Skin epidermis (tissue), 12 donors: ENCODE results near the gene XPNPEP1.

Source experiments
- H3K27ac ChIP-seq, 21 experiments: fragments of 200-600 bp; sonication (generic) in 11 of 21; one replicate each; pipeline ENCODE4 v1.5.0; 2020; ENCODE audit warnings: mild to moderate bottlenecking in 3 of 21, inconsistent platforms in 2 of 21, moderate library complexity in 2 of 21
- H3K4me3 ChIP-seq, 7 experiments: fragments of 200-600 bp; sonication (generic) in 2 of 7; one replicate each; pipeline ENCODE4 v1.5.0; 2020; ENCODE audit warnings: inconsistent platforms in 2 of 7, mild to moderate bottlenecking in 2 of 7, moderate library complexity in 1 of 7

Gene XPNPEP1

DNA sequence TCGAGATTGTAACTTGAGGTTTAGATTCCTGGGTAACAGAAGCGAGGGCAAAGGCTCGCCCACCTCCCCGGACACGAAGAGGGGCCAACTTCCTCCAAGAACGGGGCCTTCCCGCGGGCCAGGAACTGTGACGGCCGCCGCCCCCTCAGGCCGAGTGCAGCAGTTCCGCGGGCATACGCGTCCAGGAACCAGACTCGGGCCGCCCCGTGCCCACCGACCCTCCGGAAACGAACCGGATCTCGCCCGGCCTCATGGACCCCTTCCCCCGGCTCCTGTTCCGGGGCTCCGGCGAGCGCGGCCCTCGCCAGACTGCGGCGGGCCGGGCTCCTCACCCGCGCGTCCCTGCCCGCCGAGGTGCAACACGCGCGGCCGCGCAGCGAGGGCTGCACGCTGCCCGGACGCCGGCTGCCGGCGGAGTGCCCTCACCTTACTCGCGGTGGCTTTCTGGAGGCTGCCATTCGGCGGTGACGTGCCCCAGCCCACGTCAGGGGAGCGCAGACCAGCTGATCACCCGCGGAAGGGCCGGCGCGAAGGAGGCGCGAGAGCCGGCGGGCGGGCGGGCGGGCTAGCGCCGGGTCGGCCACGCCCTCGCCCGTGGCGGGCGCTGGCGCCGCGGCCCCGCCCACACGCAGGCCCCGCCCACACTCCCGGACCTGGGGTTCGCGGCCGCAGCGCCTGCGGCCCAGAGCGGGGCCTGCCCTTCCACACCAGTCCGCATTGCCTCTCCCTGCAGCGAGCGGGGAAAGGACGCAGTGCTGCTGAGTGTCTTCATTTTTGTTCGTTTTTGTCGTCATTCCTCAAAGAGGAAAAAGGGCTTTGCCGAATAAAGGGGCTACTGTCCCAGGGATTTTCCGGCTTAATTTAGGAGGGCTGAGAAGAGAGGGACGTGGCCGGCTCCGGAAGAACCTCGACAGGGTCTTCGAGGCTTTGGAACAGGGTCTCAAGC is at the start of gene XPNPEP1:
XPNPEP1 (minus strand) TSS at position 536 of the 946 bp plus-strand sequence; CDS start at position 458, 78 bp downstream.
- Histone ChIP-seq H3K4me3 (peak within 1 kb of the TSS; percentile 69 to 100 (median 90)), H3K27ac (peak within 1 kb of the TSS; percentile 72 to 98 (median 93))

- no peak overlapping the region for H3K27ac ChIP-seq
- H3K4me3 ChIP-seq, result no peak overlapping the region
Measured at GRCh38 chr10:109972372-109973001, 49.2 kb upstream of the XPNPEP1 start.

DNA sequence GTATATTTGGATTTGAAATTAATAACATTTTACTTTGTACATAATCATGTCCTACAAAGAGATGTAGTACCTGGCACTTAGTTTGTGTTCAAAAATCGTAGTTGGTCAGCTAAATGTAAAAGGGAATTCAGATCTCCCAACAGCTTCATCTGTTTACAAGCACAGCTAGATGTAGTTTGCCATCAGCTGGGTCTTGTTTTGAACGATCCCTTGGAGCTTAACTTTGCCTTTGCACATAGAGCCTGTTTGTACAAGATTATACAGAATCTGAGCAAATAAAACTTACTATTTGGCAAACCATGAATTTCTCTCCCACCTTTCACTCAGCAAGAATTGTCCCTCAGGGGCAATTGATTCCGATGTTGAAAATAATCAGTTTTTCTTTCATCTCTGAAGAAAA is 48.3 kb upstream of the XPNPEP1 start:
- Histone ChIP-seq H3K4me3 (no peak overlapping the region), H3K27ac (no peak overlapping the region)

GRCh38 chr10:109969760-109970346 is 46.5 kb upstream of the XPNPEP1 start:
- Histone ChIP-seq H3K27ac (peak overlapping the region in 2 of 21 experiments; percentile 21 to 22), H3K4me3 (no peak overlapping the region)

DNA sequence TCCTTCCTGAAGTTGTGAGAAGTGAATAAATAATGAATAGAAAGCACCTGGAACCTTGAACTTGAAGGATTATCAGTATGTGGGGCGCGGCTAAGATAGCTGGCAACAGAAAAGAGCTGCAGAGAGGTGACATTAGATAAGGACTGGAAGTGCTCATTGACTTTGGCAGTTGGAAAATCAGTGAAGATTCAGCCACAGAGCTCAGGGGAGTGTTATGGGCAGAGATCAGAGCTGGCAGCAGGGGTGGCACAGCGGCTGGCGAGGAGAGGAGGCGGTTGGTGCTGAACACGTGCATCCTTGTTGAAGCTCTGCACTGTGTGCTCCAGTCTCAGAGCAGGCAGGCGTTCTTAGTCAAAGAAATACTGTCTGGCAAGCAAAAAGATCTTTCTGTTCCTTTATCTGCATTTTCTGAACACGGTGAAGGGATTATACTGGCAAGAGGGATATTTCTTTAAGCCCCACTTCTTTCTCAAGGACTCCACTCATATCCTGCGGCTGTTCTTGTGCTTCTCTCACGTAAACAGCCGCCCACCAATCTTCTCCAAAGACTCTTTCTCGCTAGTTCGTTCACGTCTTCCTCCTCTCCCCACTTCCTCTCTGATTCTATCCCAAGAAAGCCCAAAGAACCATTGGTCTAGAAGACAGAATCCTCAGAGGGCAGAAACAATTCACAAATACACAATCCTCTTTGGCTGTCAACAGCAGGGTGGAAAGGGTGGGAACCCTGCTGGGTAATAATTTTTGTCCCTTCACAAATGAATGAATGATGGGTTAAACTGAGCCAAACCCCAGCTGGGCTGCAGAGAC is 45.8 kb upstream of the XPNPEP1 start:
- H3K4me3 ChIP-seq, result no peak overlapping the region
- H3K27ac ChIP-seq, result peak overlapping the region in 3 of 21 experiments; percentile 21 to 26 (median 22)

DNA sequence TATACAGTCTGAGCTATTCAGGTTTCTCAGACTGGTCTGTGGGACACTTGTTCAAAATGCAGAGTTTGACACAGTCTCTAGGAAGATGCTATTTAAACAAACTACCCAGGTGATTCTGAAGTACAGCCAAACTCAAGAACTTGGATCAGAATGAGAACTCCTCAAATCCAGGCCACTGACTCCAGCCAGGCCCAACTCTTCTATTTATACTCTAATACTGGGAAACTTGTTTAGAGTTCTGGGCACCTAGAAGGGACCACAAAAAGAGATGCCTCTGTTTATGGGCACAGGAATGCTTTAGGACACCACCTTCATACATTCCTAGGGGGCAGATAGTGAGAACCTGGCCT is 44.4 kb upstream of the XPNPEP1 start:
- Histone ChIP-seq H3K4me3 (no peak overlapping the region), H3K27ac (peak overlapping the region in 1 of 21 experiments; percentile 22)

GRCh38 chr10:109966961-109967738 is 43.8 kb upstream of the XPNPEP1 start:
- no peak overlapping the region for H3K4me3 ChIP-seq
- peak overlapping the region in 7 of 21 experiments; percentile 2 to 47 (median 22) for H3K27ac ChIP-seq

GRCh38 chr10:109964318-109964717 is 41.0 kb upstream of the XPNPEP1 start:
- H3K4me3 ChIP-seq, result no peak overlapping the region
- no peak overlapping the region for H3K27ac ChIP-seq

- Histone ChIP-seq H3K4me3 (no peak overlapping the region), H3K27ac (no peak overlapping the region)
Measured at GRCh38 chr10:109963439-109963838, 40.1 kb upstream of the XPNPEP1 start.

GRCh38 chr10:109962247-109962646 is 38.9 kb upstream of the XPNPEP1 start:
- H3K27ac ChIP-seq, result peak overlapping the region in 4 of 21 experiments; percentile 16 to 75 (median 34)
- no peak overlapping the region for H3K4me3 ChIP-seq

- H3K4me3 ChIP-seq, result no peak overlapping the region
- H3K27ac ChIP-seq, result peak overlapping the region in 3 of 21 experiments; percentile 17 to 75 (median 55)
Measured at GRCh38 chr10:109961174-109962001, 38.1 kb upstream of the XPNPEP1 start.

GRCh38 chr10:109960682-109961081 is 37.4 kb upstream of the XPNPEP1 start:
- Histone ChIP-seq H3K4me3 (no peak overlapping the region), H3K27ac (peak overlapping the region in 3 of 21 experiments; percentile 17 to 55 (median 54))

DNA sequence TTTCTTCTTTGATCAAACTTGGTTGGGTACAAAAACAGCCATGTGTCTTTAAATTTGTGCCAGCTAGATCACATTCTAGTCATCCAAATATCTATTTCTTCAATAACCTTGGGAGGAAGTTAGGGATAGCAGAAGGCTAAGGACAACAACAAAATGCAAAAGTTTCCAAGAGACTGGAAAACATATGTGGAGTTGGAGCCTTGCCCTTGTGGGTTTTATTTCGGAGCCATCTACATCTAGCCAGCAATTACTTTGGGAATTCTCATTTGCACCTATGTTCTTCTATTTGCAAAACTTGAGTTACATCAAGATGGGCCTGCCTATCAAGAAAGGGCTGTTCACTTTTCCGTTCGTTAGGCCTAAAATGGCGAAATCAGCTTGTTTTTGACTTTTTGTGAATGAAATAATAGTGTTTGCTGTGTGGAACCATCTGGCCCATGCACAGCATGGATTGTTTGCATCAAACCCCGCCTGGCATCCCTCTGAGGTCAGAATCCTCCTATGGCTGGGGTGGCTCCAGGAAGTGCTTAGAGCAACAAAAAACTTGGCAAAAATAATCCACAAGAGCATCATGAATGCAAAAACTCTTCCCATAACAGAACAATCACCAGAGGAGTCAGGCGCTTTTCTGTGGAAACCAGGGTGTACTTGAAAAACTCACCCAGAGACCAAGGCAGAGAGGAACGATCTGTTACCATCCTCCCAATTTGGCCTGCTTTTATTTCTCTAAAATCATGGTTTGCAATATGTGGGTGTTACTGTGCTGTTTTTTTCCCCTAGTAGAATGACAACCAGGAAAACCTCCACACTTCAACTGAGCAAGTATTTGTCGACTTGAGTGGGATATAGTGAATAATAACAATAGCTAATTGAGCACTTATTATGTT is 36.2 kb upstream of the XPNPEP1 start:
- H3K4me3 ChIP-seq, result no peak overlapping the region
- H3K27ac ChIP-seq, result peak overlapping the region in 4 of 21 experiments; percentile 1 to 16 (median 12)

- H3K27ac ChIP-seq, result peak overlapping the region in 1 of 21 experiments; percentile 5
- no peak overlapping the region for H3K4me3 ChIP-seq
Measured at GRCh38 chr10:109958059-109958458, 34.7 kb upstream of the XPNPEP1 start.

GRCh38 chr10:109957092-109957797 is 33.9 kb upstream of the XPNPEP1 start:
- Histone ChIP-seq H3K27ac (no peak overlapping the region), H3K4me3 (no peak overlapping the region)

GRCh38 chr10:109956454-109957091 is 33.3 kb upstream of the XPNPEP1 start:
- Histone ChIP-seq H3K27ac (no peak overlapping the region), H3K4me3 (no peak overlapping the region)
